Spleen (tissue), 11 donors: Measurements from ENCODE around the gene OPRL1. TPM values are rescaled to one million over a fixed set of nuclear protein-coding genes. Genes with fewer than 3 reads are reported as not detected.
"Not testable (repeated sequence)": the region's sequence is repeated elsewhere in the genome, so short reads cannot be mapped to it uniquely, and the experiment has no call there.

Source experiments
- DNase-seq: peaks from one replicate; pipeline ENCODE4 v3.0.0-alpha.2; 2020
- H3K27ac ChIP-seq, 8 donors: fragments of 200-600 bp; sonication (generic) in 7 of 8; 1 replicate in 4 of 8; 2 replicates in 4 of 8; pipeline versions ENCODE4 v1.5.0 to v1.8.0; 2016 to 2021; ENCODE audit warnings: inconsistent platforms in 4 of 8, mild to moderate bottlenecking in 4 of 8, moderate library complexity in 1 of 8
- H3K27me3 ChIP-seq, 7 donors: fragments of 200-600 bp; sonication (generic) in 6 of 7; replicated peaks in 1 of 7; 1 replicate in 4 of 7; 2 replicates in 3 of 7; pipeline versions ENCODE4 v1.5.0 to v1.8.0; 2016 to 2021; ENCODE audit warnings: inconsistent platforms in 3 of 7, mild to moderate bottlenecking in 1 of 7
- H3K36me3 ChIP-seq, 6 donors: fragments of 200-600 bp; sonication (generic) in 5 of 6; 1 replicate in 4 of 6; 2 replicates in 2 of 6; pipeline versions ENCODE4 v1.5.0 to v1.8.0; 2016 to 2021; ENCODE audit warnings: inconsistent platforms in 2 of 6
- H3K4me1 ChIP-seq, 6 donors: fragments of 200-600 bp; sonication (generic) in 5 of 6; 1 replicate in 3 of 6; 2 replicates in 3 of 6; pipeline versions ENCODE4 v1.5.0 to v1.8.0; 2016 to 2021; ENCODE audit warnings: inconsistent platforms in 3 of 6
- H3K4me3 ChIP-seq, 8 donors: fragments of 200-600 bp; sonication (generic) in 7 of 8; 1 replicate in 4 of 8; 2 replicates in 4 of 8; pipeline versions ENCODE4 v1.5.0 to v1.8.0; 2016 to 2021; ENCODE audit warnings: inconsistent platforms in 4 of 8, mild to moderate bottlenecking in 4 of 8, moderate library complexity in 2 of 8
- H3K9me3 ChIP-seq, 8 donors: fragments of 200-600 bp; sonication (generic) in 7 of 8; 1 replicate in 4 of 8; 2 replicates in 4 of 8; pipeline versions ENCODE4 v1.5.0 to v1.8.0; 2016 to 2021; ENCODE audit warnings: inconsistent platforms in 4 of 8
- POLR2A ChIP-seq, 3 donors: fragments of 450-650 bp; IDR thresholded peaks; one replicate each; pipeline ENCODE4 v1.5.1; 2017; ENCODE audit warnings: antibody characterized with exemption in 3 of 3, mild to moderate bottlenecking in 1 of 3
- POLR2AphosphoS5 ChIP-seq, 3 donors: sonication (generic); formaldehyde crosslinking; IDR thresholded peaks; one replicate each; pipeline ENCODE4 v1.5.1; 2017; ENCODE audit warnings: antibody characterized with exemption in 3 of 3
- WGBS, 5 donors: extraction: QIAGEN DNeasy Blood & Tissue Kit in 3 of 5; methylation state at CpG; one replicate each; pipeline versions ENCODE4 v1.1.5 to v1.1.7; 2013 to 2018; 5-methylcytosine and 5-hydroxymethylcytosine counted together
- intact Hi-C: fragments of 100-400 bp; cut with DNase I; formaldehyde crosslinking; loops from one replicate; pipeline ENCODE4 v1.15.0; 2023; ENCODE audit warnings: low total_unique reads
- polyA plus RNA-seq, 3 donors: library from polyadenylated mRNA; stranded (reverse); fragments of 200-250 nt; gene quantifications; one replicate each; pipeline ENCODE4 v1.2.1, GENCODE V29; 2013
- total RNA-seq, 7 donors: library from RNA; depleted of rRNA in 3 of 7; stranded (reverse); fragments of >200 nt in 3 of 7; fragmentation: NEBNext Ultra II Directional in 4 of 7; extraction: Animal tissue kit (Norgen Biotek cat#: 25700) in 4 of 7; gene quantifications; one replicate each; pipeline versions ENCODE4 v1.1.0 to v1.2.1, GENCODE V29; 2016 to 2021
- TF ChIP-seq, protein P1 (sequence below), 11 experiments: fragments of 200-600 bp in 7 of 11; fragments of 450-650 bp in 4 of 11; sonication (generic) in 4 of 11; IDR thresholded peaks in 8 of 11; conservative IDR thresholded peaks in 3 of 11; 1 replicate in 7 of 11; 2 replicates in 4 of 11; pipeline versions ENCODE4 v1.4.0 to v1.8.0; 2016 to 2021; ENCODE audit warnings: antibody characterized with exemption in 11 of 11, inconsistent platforms in 4 of 11, mild to moderate bottlenecking in 1 of 11
- donor health status: healthy with polysubstance abuse.
- donor health status: DM: no; HTN: no; CAD: no; lungs with moderate emphysema.
- donor health status: DM: no; HTN: no; CAD: no.
- donor health status: Bipolar disorder and iron deficiency.
- donor health status: healthy.
- donor health status: DM: no; HTN: no; CAD: no.
- donor health status: DM: yes; HTN: yes; CAD: no.

Gene OPRL1
- total and polyA plus RNA-seq, 10 donors = 1.9 to 7.9 (median 5.0) TPM

DNA sequence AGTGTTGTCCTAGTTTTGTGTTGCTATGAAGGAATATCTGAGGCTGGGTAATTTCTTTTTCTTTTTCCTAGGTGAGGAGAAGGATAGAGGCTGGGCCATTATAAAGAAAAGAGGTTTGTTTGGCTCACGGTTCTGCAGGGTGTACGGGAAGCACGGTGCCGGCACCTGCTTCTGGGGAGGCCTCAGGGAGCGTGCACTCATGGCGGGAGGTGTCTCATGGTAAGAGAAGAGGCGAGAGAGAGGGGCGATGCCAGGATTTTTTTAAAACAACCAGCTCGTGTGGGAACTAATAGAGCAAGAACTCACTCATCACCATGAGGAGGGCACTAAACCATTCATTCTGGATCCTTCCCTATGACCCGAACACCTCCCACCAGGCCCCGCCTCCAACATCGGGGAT is 41.7 kb downstream of the OPRL1 start:
- Histone ChIP-seq H3K9me3 (no peaks in the 10 kb centered on the region), H3K4me3 (no peak overlapping the region), H3K27me3 (peaks cover 0 to 26% (median 6%) of the 10 kb centered on the region in 7 donors), H3K27ac (no peak overlapping the region), H3K36me3 (no peaks in the 10 kb centered on the region), H3K4me1 (peaks cover 0 to 15% (median 11%) of the 10 kb centered on the region in 6 donors)
- peak; percentile 15 for DNase-seq
- intact Hi-C loops = loop anchor here (5.0 kb wide), 1 partner anchor 39 kb away; the partner anchor contains the start of genes LKAAEAR1 and OPRL1
- TF ChIP-seq POLR2AphosphoS5 (IDR thresholded peaks at IDR 0.05) (no peak), POLR2A (IDR thresholded peaks at IDR 0.05) (no peak)
- TF ChIP-seq, protein P1, sequence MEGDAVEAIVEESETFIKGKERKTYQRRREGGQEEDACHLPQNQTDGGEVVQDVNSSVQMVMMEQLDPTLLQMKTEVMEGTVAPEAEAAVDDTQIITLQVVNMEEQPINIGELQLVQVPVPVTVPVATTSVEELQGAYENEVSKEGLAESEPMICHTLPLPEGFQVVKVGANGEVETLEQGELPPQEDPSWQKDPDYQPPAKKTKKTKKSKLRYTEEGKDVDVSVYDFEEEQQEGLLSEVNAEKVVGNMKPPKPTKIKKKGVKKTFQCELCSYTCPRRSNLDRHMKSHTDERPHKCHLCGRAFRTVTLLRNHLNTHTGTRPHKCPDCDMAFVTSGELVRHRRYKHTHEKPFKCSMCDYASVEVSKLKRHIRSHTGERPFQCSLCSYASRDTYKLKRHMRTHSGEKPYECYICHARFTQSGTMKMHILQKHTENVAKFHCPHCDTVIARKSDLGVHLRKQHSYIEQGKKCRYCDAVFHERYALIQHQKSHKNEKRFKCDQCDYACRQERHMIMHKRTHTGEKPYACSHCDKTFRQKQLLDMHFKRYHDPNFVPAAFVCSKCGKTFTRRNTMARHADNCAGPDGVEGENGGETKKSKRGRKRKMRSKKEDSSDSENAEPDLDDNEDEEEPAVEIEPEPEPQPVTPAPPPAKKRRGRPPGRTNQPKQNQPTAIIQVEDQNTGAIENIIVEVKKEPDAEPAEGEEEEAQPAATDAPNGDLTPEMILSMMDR (IDR thresholded peaks at IDR 0.05 in 8 of 11, conservative IDR thresholded peaks at IDR 0.05 in 3 of 11) = no peak
- WGBS, 5 donors = 83 to 95% (median 87%) methylated on average over 12 of the region's 12 CpGs

DNA sequence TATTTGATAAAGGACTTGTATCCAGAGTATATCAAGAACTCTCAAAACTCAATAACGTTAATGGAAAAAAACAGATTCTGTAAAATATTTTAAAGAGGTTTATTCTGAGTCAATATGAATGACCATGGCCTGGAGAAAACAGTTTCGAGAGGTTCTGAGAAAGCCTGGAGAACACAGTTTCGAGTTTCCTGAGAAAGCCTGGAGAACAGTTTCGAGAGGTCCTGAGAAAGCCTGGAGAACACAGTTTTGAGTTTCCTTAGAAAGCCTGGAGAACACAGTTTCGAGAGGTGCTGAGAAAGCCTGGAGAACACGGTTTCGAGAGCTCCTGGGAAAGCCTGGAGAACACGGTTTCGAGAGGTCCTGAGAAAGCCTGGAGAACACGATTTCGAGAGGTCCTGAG is 43.0 kb downstream of the OPRL1 start:
- WGBS, 5 donors = 81 to 87% (median 87%) methylated on average over 11 of the region's 11 CpGs
- intact Hi-C loops = loop anchor here (5.0 kb wide), 1 partner anchor 41 kb away; the partner anchor contains the start of genes LKAAEAR1 and OPRL1
- Histone ChIP-seq H3K27me3 (peaks cover 0 to 26% (median 6%) of the 10 kb centered on the region in 7 donors), H3K4me1 (peaks cover 0 to 15% (median 11%) of the 10 kb centered on the region in 6 donors)
- H3K9me3 ChIP-seq, H3K27ac ChIP-seq, H3K36me3 ChIP-seq, DNase-seq, H3K4me3 ChIP-seq: not testable (repeated sequence)

DNA sequence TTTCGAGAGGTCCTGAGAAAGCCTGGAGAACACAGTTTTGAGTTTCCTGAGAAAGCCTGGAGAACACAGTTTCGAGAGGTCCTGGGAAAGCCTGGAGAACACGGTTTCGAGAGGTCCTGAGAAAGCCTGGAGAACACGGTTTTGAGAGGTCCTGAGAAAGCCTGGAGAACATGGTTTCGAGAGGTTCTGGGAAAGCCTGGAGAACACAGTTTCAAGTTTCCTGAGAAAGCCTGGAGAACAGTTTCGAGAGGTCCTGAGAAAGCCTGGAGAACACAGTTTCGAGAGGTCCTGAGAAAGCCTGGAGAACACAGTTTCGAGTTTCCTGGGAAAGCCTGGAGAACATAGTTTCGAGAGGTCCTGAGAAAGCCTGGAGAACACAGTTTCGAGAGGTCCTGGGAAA is 43.6 kb downstream of the OPRL1 start:
- not testable (repeated sequence) for H3K9me3 ChIP-seq, H3K36me3 ChIP-seq, H3K4me3 ChIP-seq, H3K27ac ChIP-seq, DNase-seq
- Histone ChIP-seq H3K4me1 (peaks cover 0 to 15% (median 11%) of the 10 kb centered on the region in 6 donors), H3K27me3 (peaks cover 0 to 26% (median 6%) of the 10 kb centered on the region in 7 donors)
- intact Hi-C loops = loop anchor here (5.0 kb wide), 1 partner anchor 41 kb away; the partner anchor contains the start of genes LKAAEAR1 and OPRL1
- WGBS, 5 donors = 82 to 92% (median 84%) methylated on average over 11 of the region's 11 CpGs

DNA sequence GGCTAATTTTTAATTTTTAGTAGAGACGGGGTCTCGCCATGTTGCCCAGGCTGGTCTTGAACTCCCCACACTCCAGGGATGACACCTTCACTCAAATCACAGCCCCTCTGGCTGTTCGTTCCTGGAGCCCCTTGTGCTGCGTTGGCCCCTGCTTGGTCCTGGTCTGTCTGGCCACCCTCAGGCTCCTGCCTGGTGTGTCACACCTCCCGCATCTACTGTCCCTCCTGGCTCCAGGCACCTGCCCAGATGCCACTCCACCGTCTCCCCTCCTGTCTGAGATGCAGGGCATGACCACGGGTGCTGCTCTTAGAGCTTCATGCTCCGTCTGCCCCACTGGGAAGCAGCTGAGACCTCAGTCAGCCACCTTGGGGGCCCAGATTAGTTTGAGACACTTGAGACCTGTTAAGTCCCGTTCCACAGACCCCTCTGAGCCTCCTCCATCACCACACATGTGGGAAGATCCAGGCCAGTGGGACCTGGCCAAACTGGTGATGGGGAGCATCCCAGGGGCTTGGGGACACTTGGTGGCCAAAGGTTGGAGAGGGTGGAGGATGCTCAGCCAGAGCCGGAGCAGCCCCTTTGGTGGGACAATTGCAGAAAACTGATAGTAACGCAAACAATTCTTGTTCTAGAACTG is 49.4 kb downstream of the OPRL1 start:
- Histone ChIP-seq H3K9me3 (no peaks in the 10 kb centered on the region), H3K36me3 (no peaks in the 10 kb centered on the region), H3K27ac (no peak overlapping the region), H3K4me3 (no peak overlapping the region), H3K27me3 (peaks cover 0 to 40% (median 4%) of the 10 kb centered on the region in 7 donors), H3K4me1 (no peaks in the 10 kb centered on the region)
- 80 to 88% (median 85%) methylated on average over 10 to 11 of the region's 11 CpGs for WGBS, 5 donors
- DNase-seq = peak; percentile 39
- intact Hi-C loops = no loop called here
- TF ChIP-seq, protein P1 (IDR thresholded peaks at IDR 0.05 in 8 of 11, conservative IDR thresholded peaks at IDR 0.05 in 3 of 11) = no peak
- TF ChIP-seq POLR2A (IDR thresholded peaks at IDR 0.05) (no peak), POLR2AphosphoS5 (IDR thresholded peaks at IDR 0.05) (no peak)

DNA sequence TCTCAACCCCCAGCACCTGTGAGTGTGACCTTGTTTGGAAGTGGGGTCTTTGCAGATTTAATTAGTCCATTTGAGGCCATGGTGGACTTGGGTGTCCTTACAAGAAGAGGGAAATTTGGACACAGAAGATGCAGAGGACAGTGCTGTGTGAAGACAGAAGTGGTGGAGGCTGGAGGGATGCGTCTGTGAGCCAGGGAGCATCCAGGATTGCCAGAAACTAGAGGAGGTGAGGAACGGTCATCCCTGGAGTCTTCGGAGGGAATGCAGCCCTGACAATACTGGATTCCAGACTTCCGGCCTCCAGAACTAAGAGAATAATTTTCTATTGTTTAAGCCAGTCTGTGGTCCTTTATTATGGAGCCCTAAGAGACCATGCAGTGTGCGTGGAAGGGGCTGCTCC is 50.4 kb downstream of the OPRL1 start:
- intact Hi-C loops = no loop called here
- no peak for DNase-seq
- peaks cover 0 to 33% (median 4%) of the 10 kb centered on the region in 7 donors for H3K27me3 ChIP-seq
- H3K9me3 ChIP-seq = no peaks in the 10 kb centered on the region
- no peaks in the 10 kb centered on the region for H3K4me1 ChIP-seq
- H3K4me3 ChIP-seq = no peak overlapping the region
- TF ChIP-seq POLR2AphosphoS5 (IDR thresholded peaks at IDR 0.05) = no peak
- TF ChIP-seq, protein P1 (IDR thresholded peaks at IDR 0.05 in 8 of 11, conservative IDR thresholded peaks at IDR 0.05 in 3 of 11) = no peak
- no peak for TF ChIP-seq POLR2A (IDR thresholded peaks at IDR 0.05)
- WGBS, 5 donors = 58 to 74% (median 63%) methylated on average over 5 of the region's 5 CpGs
- H3K36me3 ChIP-seq = no peaks in the 10 kb centered on the region
- no peak overlapping the region for H3K27ac ChIP-seq
